HG03469 (cell line): ENCODE measurements around the gene PKHD1.
"Not testable (repeated sequence)": the region's sequence is repeated elsewhere in the genome, so short reads cannot be mapped to it uniquely, and the experiment has no call there.

Experiments
- ATAC-seq: cut with Tn5 transposase; IDR thresholded peaks from one replicate; pipeline ENCODE4 v1.9.1; 2021; ENCODE audit warnings: mild to moderate bottlenecking, moderate library complexity, moderate number of reproducible peaks; ENCODE audit not compliant: unreplicated experiment

PKHD1 gene

DNA sequence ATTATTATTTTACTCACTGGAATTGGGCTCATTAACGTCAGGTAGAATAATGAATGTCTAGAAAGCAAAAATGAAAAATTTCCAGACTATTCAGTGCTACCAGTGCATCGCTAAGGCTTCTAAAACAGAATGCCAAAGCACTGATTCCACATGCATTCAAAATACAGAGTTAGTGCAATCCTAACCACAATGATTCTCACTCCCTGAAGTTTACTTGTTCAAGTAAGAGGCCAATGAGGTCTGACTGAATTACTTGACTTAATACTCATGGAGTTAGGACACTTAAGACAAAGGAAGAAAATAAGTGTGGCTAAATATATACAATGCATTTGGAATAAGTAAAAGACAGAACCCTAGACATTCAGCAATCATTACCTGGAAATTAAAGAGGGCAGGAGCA lies 220.5 kb downstream of the PKHD1 start:
- ATAC-seq = no peak

DNA sequence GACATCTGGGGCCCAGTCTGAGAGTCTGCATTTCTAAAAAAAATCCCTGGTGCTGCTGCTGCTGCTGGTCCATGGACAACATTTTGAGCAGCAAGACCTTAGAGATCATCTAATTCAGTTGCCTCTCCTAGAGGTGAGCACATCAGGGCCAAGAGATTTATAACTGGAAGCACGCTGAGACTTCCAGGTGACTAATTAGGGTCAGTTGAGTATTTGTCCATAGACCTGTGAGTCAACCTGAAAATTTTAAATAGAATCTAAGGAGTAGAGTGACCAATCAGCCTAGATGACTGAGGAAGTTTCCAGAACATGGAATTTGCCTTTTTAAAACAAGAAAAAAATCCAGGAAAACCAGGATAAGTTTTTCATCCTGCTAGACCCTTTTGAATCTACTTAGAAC lies 221.4 kb downstream of the PKHD1 start:
- no peak for ATAC-seq

DNA sequence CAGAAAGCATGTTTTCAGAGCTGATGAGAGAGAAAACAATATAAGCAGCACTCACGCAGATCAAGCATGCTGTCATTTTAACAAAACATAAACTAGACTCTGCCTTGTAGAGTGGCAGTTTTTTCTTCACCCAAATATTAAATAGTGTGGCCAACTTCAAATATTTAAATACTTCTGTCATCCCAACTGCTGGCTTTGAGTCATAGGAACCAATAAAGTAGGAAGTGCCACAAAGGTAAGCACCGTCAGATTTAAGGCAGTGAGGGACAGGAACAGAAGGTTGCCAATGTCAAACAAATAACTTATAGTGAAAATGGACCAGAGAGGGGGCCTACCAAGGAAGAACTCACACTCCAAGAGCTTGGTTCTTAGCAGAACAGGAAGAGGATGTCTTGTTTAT lies 222.2 kb downstream of the PKHD1 start:
- no peak for ATAC-seq

DNA sequence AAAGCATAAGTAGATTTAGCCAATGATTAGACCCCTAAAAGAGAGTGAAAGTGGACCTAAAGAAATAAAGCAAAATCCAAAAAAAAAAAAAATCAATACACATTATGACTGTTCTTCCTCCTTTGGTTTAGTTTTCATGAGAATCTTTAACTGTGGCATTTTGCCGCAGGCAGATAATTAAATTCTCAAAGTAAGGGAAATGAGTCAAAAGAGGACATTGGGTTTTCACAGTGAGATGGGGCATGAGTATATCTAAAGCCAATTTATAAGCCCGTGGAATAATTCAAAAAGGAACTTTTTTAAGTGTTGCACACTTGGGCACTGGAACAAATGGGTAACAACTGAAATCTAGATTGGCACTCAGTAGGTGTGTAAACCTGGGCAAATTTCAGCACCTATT lies 230.3 kb downstream of the PKHD1 start:
- ATAC-seq = no peak

DNA sequence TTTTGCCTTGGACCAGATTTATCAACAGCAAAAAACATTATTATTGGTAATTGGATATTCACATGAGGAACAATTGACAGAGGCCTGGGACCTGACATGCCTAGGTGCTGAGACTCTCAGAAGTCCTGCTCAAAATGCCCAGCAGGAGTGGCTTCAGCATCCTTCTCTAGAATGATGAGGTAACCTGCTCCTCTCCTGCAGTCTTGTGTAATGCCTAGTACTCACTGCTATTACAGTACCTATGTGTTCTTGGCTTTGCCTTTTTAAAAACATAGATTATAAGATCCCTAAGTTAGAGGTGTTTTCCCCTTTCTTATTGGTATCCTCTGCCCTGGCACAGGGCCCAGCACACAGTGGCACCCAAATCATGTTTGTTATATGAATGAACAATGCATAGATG lies 230.9 kb downstream of the PKHD1 start:
- ATAC-seq = no peak

DNA sequence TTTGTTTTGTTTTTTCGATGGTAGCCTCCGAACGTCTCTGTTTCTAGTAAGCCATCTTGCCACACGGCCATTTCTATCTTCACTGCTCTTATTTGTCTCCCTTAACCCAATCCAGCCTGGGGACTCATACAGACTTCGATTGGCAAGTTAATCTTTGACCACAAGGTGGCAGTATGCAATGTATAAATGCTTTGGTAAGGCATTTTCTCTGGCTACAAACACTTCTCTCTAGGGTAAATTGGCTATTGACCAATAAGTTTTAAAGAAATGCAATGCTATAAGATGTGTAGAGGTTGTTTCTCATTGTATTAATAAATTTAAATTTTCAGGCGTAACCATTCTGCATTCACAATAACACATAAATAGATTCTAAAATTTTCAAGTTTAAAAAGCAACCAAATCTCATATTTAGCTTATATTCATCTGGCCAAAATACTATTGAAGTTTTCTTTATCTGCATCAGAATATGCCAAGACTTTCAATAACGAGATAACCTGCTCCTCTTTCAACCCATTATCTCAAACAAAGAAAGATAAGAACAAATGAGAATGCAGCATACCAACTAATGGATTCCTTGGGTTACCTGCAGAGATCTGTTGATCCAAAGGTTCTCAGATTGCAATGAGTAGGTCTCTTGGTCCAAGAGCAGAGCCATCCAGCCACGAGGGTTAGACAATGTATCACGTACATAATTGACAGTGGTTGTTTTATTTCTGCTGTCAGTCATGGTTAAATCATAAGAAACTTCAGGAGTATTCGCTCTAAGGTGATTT lies 231.9 kb downstream of the PKHD1 start:
- ATAC-seq = peak; percentile 58

DNA sequence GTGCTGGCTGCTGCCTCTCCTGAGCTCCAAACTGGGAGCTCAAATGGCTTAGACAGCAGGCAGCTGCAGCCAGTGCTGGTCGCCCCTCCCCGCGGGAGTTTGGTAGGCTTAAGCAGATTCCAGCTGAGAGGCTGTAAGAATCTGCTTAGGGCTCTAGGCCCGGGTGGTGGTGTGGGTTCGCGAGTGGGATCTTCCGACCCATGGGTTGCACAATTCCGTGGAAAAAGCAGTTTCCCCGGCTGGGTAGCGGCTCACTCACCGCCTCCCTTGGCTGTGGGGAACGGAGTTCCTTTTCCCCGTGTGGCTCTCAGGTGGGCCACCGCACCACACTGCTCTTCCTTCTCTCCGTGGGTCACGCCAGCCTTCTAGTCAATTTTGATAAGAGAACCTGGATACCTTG lies 232.5 kb downstream of the PKHD1 start:
- ATAC-seq = no peak

DNA sequence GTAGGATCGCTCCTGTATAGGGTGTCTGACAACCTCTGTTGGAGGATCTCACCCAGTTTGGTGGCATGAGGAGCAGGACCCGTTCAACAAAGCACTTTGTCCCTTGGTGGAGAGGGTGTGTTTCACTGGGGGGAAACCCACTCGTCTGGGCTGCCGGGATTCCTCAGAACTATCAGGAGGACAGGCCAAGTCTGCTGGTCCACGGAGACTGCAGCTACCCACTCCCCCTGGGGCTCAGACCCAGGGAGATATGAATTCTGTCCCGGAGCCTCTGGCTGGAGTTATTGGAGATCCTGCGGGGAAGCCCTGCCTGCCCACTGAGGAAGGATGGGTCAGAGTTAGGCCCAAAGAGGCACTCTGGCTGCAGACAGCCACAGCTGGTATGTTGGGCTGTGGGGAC lies 233.1 kb downstream of the PKHD1 start:
- ATAC-seq = no peak

DNA sequence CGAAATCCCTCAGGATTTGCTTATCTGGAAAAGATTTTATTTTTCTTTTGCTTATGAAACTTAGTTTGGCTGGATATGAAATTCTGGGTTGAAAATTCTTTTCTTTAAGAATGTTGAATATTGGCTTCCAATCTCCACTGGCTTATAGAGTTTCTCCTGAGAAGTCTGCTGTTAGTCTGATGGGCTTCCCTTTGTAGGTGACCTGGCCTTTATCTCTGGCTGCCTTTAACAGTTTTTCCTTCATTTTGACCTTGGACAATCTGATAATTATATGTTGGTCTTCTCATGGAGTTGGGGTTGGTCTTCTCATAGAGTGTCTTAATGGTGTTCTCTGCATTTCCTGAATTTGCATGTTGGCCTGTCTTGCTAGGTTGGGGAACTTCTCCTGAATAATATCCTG lies 234.3 kb downstream of the PKHD1 start:
- ATAC-seq = not testable (repeated sequence)

DNA sequence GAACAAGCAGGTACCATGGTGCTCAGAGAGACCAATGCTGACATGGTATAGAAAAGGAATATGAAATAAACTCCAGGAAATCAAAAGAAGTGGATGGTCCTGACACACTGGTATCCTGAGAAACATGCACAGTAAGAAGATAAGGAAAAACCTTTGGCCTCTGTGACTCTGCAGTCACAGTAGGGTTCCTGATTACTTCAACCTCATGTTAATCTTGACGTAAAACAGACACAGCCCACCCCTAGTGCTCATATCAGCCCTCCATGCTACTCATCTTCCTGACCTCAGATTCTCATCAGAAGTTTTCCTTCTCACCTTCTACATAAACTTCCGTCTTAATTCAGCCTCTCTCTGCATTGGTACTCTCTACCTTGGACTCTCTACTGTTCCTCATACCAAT lies 240.9 kb downstream of the PKHD1 start:
- no peak for ATAC-seq

DNA sequence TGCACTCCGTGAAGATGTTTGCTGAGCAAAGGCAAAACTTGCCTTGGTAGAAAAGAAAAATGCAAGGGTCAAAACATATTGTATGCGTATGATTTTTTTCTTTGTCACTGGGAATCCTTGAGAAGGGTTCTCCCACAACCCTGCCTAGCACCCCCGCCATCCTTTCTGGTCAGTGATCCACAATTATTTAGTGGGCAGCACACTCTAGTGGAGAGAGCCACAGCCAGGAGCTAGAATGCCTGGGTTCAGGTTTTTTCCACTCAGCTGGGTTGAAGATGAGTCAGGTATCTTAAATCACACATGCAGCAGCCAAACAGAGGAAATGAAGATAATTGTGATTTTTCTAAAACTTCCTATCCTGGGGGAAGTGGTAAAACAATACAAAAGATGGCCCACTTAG lies 243.1 kb downstream of the PKHD1 start:
- no peak for ATAC-seq

DNA sequence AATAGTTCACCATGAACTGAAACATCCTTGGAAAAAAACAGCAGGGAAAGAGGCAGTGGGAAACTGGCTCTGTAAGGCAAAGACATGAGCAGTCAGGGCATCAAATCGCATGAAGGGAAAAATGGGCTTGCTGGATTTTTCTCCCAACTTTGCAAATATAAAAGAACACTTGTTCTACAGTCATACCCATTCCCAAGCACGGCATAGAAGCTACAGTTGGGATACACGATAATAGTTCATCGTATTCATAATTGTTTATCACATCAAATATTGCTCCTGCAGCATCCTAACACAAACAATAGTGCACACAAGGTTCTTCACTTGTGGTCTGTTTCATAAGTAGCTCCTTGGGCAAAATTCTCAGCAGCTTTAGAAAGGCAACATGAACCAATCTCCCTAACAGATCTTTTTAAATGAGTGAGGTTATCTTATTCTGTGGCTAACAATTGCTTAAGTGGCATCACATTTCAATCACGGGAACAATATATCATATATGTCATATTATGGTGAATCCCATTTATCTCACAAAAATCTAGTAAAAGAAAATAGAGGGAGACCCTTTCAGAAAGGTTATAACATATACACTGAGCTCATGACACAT lies 243.9 kb downstream of the PKHD1 start:
- ATAC-seq = no peak

DNA sequence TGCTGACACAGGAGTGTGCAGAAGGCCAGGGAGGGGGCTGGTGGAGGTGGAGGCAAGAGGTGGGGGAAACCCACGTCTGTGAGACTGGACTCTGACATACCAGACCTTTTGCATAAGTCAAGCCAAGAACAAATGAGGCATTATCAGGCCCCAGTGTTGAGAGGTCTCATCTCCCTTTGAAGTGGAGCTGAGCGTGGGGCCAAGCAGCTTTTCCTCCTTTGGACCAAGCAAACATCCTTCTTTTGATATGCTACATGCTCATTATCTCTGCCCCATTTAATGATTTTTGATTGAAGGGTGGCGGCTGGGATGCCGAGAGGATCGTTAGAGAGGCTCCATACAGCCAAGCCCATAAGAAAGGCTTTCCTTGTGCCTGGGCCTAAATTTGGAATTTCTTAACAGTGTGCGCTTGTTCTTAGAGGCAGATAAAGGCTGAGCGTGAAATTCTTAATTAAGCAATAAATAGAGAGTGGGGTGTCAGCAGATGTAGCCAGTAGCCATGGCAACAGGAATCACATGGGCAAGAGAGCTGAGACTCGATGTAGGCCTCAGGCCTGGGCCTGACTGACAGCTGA lies 244.5 kb downstream of the PKHD1 start:
- no peak for ATAC-seq

DNA sequence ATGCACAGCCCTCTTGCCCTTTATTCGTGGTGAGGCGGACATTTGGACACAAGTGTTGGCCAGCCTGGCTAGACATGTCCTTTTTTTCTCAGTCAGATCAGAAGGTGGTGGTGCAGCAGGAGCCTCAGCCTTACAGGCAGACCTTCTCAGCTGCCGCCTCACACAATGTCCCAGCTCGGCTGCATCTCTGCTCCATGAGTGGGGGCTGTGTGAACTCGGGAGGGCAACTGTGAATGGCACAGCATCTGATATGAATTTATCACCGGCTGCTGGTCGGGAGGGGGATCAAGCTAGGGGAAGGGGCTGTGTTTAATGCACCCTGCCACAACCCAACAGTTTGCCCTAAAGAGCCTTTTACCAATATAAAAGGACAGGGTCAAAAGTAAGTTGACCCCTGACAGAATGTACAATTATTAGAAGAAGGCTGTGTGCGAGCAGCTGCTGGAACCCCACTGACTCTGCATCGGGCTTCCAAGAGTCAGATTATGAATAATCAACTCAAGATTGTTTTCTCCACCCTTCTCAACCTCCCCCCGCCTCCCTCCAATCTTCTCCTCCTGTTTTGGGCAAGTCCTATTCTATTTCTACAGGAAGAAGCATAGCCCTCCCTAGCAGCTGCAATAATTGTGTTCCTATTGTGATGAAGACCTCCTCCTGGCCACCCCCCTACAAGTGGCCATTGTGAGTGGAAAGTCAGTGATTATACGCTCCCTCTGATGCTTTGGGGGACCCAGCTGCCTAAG lies 245.2 kb downstream of the PKHD1 start:
- no peak for ATAC-seq

DNA sequence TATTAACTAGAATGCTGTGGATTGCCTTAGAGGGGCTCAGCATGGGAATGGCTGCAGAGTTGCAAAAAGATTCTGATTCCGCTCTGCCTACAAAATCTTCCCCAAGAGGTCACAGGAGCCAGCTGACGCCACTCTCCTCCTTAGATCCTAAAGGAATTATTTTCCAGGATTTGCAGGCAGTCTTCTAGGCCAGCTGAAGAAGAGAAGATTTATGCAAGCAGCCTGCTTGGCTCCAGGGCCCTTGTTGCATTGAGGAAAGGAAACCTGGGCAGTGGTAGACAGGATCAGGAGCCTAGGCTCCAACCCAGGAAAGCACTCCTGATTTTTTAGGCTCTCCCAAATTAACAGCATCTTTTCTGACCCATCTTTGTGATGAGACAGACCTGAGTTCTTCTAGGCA lies 245.8 kb downstream of the PKHD1 start:
- ATAC-seq = no peak

DNA sequence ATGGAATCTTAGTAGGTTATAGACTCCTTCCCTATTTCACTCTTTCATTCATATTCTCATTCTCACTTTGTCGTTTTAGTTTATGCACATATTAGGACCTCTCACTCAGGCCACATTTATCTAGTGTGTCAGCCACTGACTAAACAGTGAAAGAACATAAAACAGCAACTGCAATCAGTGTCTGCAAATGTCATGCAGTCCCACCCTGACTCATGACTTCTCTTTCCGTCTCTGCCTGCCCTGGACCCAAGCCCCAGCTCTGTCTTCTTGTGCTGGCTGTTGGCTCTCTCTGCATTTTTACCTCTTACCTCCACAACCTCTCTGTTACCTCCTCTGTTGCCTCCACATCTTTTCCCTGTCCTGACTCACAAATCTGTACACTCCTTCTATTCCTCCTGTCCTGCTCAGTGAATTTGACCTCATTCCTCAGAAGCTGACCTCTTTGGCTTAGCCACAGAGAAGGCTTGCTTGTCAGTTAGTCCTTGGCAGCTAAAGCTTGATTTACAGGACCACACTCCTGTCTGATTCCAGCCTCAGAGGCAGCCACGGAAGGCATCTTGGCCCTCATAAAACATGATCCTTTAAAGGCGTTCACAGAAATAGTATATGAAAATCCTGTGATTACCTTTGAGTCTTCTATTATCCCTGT lies 247.6 kb downstream of the PKHD1 start:
- ATAC-seq = no peak

DNA sequence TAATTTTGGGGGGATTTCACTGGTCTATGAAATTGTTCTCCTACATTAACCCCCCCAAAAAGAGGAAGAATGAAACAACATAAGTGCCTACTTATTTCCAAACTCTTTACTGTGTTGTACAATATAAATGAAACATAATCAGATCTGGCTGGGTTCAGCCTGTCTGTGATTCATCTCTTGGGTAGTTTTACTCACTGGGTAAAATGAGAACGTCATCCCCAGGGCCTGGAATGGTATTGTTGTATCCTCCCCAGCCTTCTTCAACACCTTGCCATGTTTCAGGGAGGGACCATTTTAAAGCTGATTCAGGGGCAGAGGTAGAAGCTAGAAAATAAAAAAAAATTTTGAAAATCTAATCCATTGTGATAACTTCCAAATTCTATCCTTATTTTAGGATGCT lies 256.7 kb downstream of the PKHD1 start:
- no peak for ATAC-seq

DNA sequence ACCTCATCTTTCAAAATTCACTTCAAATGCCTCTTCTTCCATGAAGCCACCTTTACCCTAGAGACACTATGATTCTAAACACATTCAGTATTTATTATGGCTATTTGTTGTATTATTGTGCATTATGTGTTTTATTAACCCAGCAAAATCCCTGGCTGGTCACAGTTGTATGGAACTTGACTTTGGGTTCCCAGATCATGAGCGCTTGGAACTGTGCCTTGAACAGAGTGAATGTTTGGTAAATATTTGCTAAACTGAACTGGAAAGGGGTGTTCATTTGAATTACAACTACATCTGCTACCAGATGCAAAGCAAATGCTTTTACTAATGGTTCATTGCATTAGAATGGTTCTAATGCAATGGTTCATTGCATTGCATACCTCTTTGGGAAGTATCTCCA lies 259.8 kb downstream of the PKHD1 start:
- no peak for ATAC-seq

DNA sequence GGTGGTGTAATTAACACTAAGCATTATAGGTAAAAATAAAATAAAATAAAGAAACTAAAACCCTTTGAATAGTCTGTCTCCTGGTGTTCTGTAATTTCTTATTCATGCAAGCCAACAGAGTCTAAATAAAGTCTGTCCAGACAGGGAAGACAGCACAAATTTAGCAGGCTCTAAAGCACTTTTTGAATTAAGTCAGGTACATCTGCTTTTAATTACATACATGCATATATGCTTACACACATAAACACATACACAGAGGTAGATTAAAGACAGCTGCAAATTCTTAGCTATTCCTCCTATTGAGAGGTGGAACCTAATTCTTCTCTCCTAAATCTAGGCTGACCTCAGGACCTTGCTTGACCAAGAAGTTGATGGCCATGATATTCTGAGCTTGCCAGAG lies 262.5 kb downstream of the PKHD1 start:
- no peak for ATAC-seq

DNA sequence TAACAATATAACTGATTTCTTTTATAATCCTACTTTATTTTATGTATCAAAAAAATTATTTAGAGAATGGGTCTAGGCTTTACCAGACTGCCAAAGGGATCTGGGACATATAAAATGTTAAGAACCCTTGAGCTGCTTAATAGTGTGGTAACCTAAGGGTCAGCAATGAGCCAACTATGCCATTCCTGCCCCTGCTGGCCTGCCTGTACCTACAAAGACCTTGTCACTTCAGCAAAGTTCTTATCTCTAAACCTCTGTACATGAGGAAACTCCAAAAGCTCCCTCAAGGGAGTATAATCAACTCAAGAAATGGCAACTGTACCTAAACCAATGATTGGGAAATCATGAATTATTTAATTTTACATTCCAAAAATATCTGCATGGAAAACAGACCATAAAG lies 266.9 kb downstream of the PKHD1 start:
- ATAC-seq = no peak

DNA sequence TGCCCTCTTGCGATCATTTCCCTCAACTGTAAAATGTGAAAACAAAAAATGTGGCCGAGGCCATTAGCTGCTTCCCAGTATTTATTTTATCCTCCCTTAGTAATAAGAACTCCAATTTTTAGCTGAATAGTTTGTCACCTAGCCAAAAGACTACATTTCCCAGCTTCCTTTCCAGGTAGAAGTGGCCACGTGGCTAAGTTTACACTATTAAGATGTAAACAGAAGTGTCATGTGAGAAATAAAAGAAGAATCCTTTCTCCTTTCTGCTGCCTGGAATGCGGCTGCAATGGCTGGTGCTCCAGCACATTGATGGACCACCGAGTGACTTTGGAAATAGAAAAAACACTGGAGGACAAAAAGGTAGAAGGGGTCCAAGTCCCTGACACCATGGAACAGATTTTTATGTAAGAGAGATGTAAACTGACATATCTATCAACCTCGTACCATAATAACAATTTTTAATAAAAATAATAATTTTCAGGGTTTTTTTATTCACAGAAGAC lies 268.8 kb downstream of the PKHD1 start:
- no peak for ATAC-seq
